AG04450 (cell line): ENCODE results near the gene PPP3R2. TPM values are rescaled to one million over a fixed set of nuclear protein-coding genes. Genes with fewer than 3 reads are reported as not detected.
"Not testable (repeated sequence)": the region's sequence is repeated elsewhere in the genome, so short reads cannot be mapped to it uniquely, and the experiment has no call there.

Experiments used
- CTCF ChIA-PET: fragments of 300-600, 350-600 bp; formaldehyde crosslinking; extraction: SDS; loops from one replicate; lab custom pipeline; 2022; ENCODE audit warnings: antibody characterized with exemption, inconsistent platforms; lab: Charles Lee
- POLR2A ChIA-PET: fragments of 350-600 bp; formaldehyde crosslinking; extraction: SDS; loops from one replicate; lab custom pipeline; 2021; ENCODE audit warnings: antibody characterized with exemption, inconsistent platforms; lab: Yijun Ruan, JAX
- DNase-seq: peaks from one replicate; pipeline ENCODE4 v3.0.0-alpha.2; 2011; ENCODE audit warnings: low read depth, low spot score
- H3K27ac ChIP-seq: one replicate; pipeline ENCODE4 v1.5.1; 2012; ENCODE audit warnings: low read depth, low read length, control low read depth
- H3K27me3 ChIP-seq: one replicate; pipeline ENCODE4 v1.6.0; 2012; ENCODE audit warnings: low read length; ENCODE audit not compliant: control insufficient read depth, insufficient read depth
- H3K4me3 ChIP-seq: 2 replicates; pipeline ENCODE4 v1.5.1; 2011; ENCODE audit warnings: mild to moderate bottlenecking, low read depth, low read length, control low read depth
- H3K9me3 ChIP-seq: 2 replicates; pipeline ENCODE4 v1.5.1; 2012; ENCODE audit warnings: low read length; ENCODE audit not compliant: control insufficient read depth, insufficient read depth
- CTCF ChIP-seq: IDR thresholded peaks from 2 replicates; pipeline ENCODE4 v1.5.1; 2011; ENCODE audit warnings: low read depth, low read length, control low read depth, inconsistent platforms
- polyA plus RNA-seq: library from polyadenylated mRNA; depleted of rRNA; stranded (reverse); fragments of >200 nt; gene quantifications from 2 replicates; pipeline ENCODE4 v1.2.3, GENCODE V29; 2011

Gene PPP3R2
- polyA plus RNA-seq, 1 experiment: not detected

GRCh38 chr9:101591787-101592446, 2.9 kb downstream of the PPP3R2 start:
- POLR2A ChIA-PET: no interaction called here

GRCh38 chr9:101590901-101591300, 3.9 kb downstream of the PPP3R2 start:
- no peak overlapping the region for H3K27ac ChIP-seq
- ChIA-PET CTCF (no interaction called here), POLR2A (no interaction called here)
- no peak for DNase-seq
- no peaks in the 10 kb centered on the region; the same call in 1 of the 2 replicates for H3K9me3 ChIP-seq
- TF ChIP-seq CTCF: no peak
- no peak overlapping the region for H3K4me3 ChIP-seq
- H3K27me3 ChIP-seq: no peaks in the 10 kb centered on the region

More at GRCh38 chr9:101591787-101592446, 2.9 kb downstream of the PPP3R2 start:
- no peaks in the 10 kb centered on the region for H3K27me3 ChIP-seq
- no peak for TF ChIP-seq CTCF
- DNase-seq: no peak
- no peak overlapping the region for H3K27ac ChIP-seq
- CTCF ChIA-PET: interaction anchor here (1.1 kb wide), 1 partner anchor 11 kb away, joined by 6 read pairs; no protein-coding TSS in a partner anchor
- H3K9me3 ChIP-seq: no peaks in the 10 kb centered on the region; the same call in 1 of the 2 replicates
- no peak overlapping the region for H3K4me3 ChIP-seq

GRCh38 chr9:101590074-101590473, 4.7 kb downstream of the PPP3R2 start:
- H3K27ac ChIP-seq, H3K9me3 ChIP-seq, H3K4me3 ChIP-seq, DNase-seq, H3K27me3 ChIP-seq, POLR2A ChIA-PET: not testable (repeated sequence)
- CTCF ChIA-PET: interaction anchor here (1.2 kb wide), 1 partner anchor 10 kb away, joined by 4 read pairs; no protein-coding TSS in a partner anchor

- DNase-seq: no peak
- POLR2A ChIA-PET: no interaction called here
- TF ChIP-seq CTCF: no peak
- CTCF ChIA-PET: no interaction called here
- Histone ChIP-seq H3K27me3 (no peaks in the 10 kb centered on the region), H3K27ac (no peak overlapping the region), H3K9me3 (no peaks in the 10 kb centered on the region), H3K4me3 (no peak overlapping the region)
Observed at GRCh38 chr9:101587332-101588043, 7.3 kb downstream of the PPP3R2 start.

- CTCF ChIA-PET: no interaction called here
- no peaks in the 10 kb centered on the region for H3K27me3 ChIP-seq
- POLR2A ChIA-PET: no interaction called here
- H3K9me3 ChIP-seq: no peaks in the 10 kb centered on the region
- no peak overlapping the region for H3K27ac ChIP-seq
- H3K4me3 ChIP-seq: no peak overlapping the region
- TF ChIP-seq CTCF: no peak
- no peak for DNase-seq
Observed at GRCh38 chr9:101586651-101587050, 8.1 kb downstream of the PPP3R2 start.
